Measurements from ENCODE around the gene BLNK. TPM values are rescaled to one million over a fixed set of nuclear protein-coding genes. Genes with fewer than 3 reads are reported as not detected.

Gene BLNK
- total RNA-seq, 1 donor: 0.36 TPM

DNA sequence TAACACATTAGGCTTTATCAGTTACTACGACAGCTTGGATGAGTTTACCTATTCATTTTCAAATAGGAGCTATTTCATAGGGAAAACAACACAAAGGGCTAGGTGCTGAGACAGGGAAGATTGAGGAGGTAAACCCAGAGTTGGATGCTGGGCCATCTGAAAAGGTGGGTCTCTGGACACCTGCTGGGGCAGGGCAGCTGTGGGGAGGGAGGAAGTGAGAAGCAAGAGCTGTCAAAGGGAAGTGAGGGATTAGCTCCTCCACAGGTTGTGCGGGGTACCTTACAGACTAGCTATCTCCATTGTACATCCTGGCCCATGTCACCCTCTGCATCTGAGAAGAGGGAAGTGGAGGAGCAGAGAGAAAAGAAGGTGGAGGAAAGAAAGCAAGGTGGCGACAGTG is 48.9 kb downstream of the BLNK start:
- H3K4me1 ChIP-seq (ENCODE audit: insufficient read depth, low read length): no peaks in the 10 kb centered on the region
- no peaks in the 10 kb centered on the region for H4K20me1 ChIP-seq (ENCODE audit: insufficient read depth, low read length)
- H3K79me2 ChIP-seq (ENCODE audit: insufficient read depth, low read length): no peaks in the 10 kb centered on the region
- H3K27ac ChIP-seq (ENCODE audit: low read depth, low read length): no peak overlapping the region
- H2AFZ ChIP-seq (ENCODE audit: low read length): no peak overlapping the region
- no peaks in the 10 kb centered on the region for H3K9me3 ChIP-seq (ENCODE audit: low read depth, low read length)
- H3K4me2 ChIP-seq (ENCODE audit: insufficient read depth, low read length): no peak overlapping the region
- TF ChIP-seq, protein P1, sequence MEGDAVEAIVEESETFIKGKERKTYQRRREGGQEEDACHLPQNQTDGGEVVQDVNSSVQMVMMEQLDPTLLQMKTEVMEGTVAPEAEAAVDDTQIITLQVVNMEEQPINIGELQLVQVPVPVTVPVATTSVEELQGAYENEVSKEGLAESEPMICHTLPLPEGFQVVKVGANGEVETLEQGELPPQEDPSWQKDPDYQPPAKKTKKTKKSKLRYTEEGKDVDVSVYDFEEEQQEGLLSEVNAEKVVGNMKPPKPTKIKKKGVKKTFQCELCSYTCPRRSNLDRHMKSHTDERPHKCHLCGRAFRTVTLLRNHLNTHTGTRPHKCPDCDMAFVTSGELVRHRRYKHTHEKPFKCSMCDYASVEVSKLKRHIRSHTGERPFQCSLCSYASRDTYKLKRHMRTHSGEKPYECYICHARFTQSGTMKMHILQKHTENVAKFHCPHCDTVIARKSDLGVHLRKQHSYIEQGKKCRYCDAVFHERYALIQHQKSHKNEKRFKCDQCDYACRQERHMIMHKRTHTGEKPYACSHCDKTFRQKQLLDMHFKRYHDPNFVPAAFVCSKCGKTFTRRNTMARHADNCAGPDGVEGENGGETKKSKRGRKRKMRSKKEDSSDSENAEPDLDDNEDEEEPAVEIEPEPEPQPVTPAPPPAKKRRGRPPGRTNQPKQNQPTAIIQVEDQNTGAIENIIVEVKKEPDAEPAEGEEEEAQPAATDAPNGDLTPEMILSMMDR (IDR thresholded peaks at IDR 0.05; ENCODE audit: extremely low read depth, low read depth, low read length): no peak
- no peak overlapping the region for H3K4me3 ChIP-seq (ENCODE audit: insufficient read depth, low read length)
- H3K27me3 ChIP-seq (ENCODE audit: insufficient read depth, low read length): peaks cover 6% of the 10 kb centered on the region
- no peak for DNase-seq (ENCODE audit: insufficient read length, low spot score, missing footprints)
- H3K36me3 ChIP-seq (ENCODE audit: insufficient read depth, low read length): no peaks in the 10 kb centered on the region

DNA sequence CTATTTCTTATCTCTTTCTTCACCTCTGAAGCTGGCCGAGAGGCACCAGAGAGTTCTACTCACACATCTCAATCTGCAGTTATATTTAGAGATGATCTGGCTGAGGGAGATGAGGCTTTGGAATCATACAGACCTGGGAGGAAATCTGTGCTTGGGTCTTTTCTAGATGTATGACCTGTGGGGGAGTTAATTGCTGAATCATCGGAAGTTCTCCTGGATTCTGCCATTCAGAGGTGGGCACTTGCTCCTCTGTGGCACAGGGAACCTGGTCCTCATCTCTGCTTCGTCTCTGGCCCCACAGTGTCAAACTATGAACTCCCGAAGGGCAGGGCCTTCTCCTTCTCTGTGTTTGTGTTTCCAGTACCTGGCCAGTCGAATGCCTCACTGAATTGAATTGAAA is 52.5 kb downstream of the BLNK start:
- no peak for DNase-seq (ENCODE audit: insufficient read length, low spot score, missing footprints)
- no peak overlapping the region for H3K4me2 ChIP-seq (ENCODE audit: insufficient read depth, low read length)
- TF ChIP-seq, protein P1 (IDR thresholded peaks at IDR 0.05; ENCODE audit: extremely low read depth, low read depth, low read length): no peak
- H3K4me1 ChIP-seq (ENCODE audit: insufficient read depth, low read length): no peaks in the 10 kb centered on the region
- H3K27me3 ChIP-seq (ENCODE audit: insufficient read depth, low read length): peaks cover 6% of the 10 kb centered on the region
- no peak overlapping the region for H3K27ac ChIP-seq (ENCODE audit: low read depth, low read length)
- H3K79me2 ChIP-seq (ENCODE audit: insufficient read depth, low read length): no peaks in the 10 kb centered on the region
- no peaks in the 10 kb centered on the region for H3K9me3 ChIP-seq (ENCODE audit: low read depth, low read length)
- no peak overlapping the region for H3K4me3 ChIP-seq (ENCODE audit: insufficient read depth, low read length)
- no peak overlapping the region for H2AFZ ChIP-seq (ENCODE audit: low read length)
- no peaks in the 10 kb centered on the region for H4K20me1 ChIP-seq (ENCODE audit: insufficient read depth, low read length)
- no peaks in the 10 kb centered on the region for H3K36me3 ChIP-seq (ENCODE audit: insufficient read depth, low read length)

DNA sequence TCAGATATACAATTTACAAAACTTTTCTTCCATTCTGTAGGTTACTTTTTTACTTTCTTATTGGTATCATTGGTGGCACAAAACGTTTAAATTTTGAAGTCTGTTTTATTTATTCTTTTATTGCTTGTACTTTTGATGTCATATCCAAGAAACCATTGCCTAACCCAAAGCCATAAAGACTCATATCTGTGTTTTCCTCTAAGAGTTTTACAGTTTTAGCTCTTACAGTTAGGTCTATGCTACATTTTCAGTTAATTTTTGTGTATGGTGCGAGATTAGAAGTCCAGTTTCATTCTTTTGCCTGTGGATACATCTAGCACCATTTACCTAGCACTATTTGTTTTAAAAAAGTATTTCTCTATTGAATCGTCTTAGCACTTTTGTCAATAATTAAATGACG is 53.7 kb downstream of the BLNK start:
- Histone ChIP-seq H3K4me3 (ENCODE audit: insufficient read depth, low read length) (no peak overlapping the region), H3K27me3 (ENCODE audit: insufficient read depth, low read length) (peaks cover 6% of the 10 kb centered on the region), H4K20me1 (ENCODE audit: insufficient read depth, low read length) (no peaks in the 10 kb centered on the region), H3K9me3 (ENCODE audit: low read depth, low read length) (no peaks in the 10 kb centered on the region), H3K4me2 (ENCODE audit: insufficient read depth, low read length) (no peak overlapping the region), H3K27ac (ENCODE audit: low read depth, low read length) (no peak overlapping the region), H3K79me2 (ENCODE audit: insufficient read depth, low read length) (no peaks in the 10 kb centered on the region), H2AFZ (ENCODE audit: low read length) (no peak overlapping the region), H3K36me3 (ENCODE audit: insufficient read depth, low read length) (no peaks in the 10 kb centered on the region), H3K4me1 (ENCODE audit: insufficient read depth, low read length) (no peaks in the 10 kb centered on the region)
- TF ChIP-seq, protein P1 (IDR thresholded peaks at IDR 0.05; ENCODE audit: extremely low read depth, low read depth, low read length): no peak
- DNase-seq (ENCODE audit: insufficient read length, low spot score, missing footprints): no peak

DNA sequence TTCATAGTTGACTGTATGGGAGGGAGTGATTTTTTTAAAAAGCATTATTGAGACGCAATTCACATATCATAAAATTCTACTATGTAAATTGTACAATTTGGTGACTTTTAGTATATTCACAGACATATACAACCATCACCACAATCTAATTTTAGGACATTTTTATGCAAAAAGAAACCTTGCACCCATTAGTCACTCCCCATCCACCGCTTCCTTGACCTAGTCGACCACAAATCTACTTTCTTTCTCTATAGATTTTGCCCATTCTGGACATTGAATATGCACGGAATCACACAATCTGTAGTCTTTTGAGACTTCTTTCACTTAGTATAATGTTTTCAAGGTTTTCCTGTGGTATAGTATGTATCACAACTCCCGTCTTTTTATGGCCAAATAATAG is 54.6 kb downstream of the BLNK start:
- no peaks in the 10 kb centered on the region for H3K9me3 ChIP-seq (ENCODE audit: low read depth, low read length)
- no peaks in the 10 kb centered on the region for H4K20me1 ChIP-seq (ENCODE audit: insufficient read depth, low read length)
- H3K27me3 ChIP-seq (ENCODE audit: insufficient read depth, low read length): no peaks in the 10 kb centered on the region

More for the DNA sequence above, 54.6 kb downstream of the BLNK start:
- Histone ChIP-seq H3K36me3 (ENCODE audit: insufficient read depth, low read length) (no peaks in the 10 kb centered on the region), H3K4me3 (ENCODE audit: insufficient read depth, low read length) (no peak overlapping the region), H2AFZ (ENCODE audit: low read length) (no peak overlapping the region), H3K27ac (ENCODE audit: low read depth, low read length) (no peak overlapping the region), H3K4me1 (ENCODE audit: insufficient read depth, low read length) (no peaks in the 10 kb centered on the region), H3K79me2 (ENCODE audit: insufficient read depth, low read length) (no peaks in the 10 kb centered on the region), H3K4me2 (ENCODE audit: insufficient read depth, low read length) (no peak overlapping the region)
- TF ChIP-seq, protein P1 (IDR thresholded peaks at IDR 0.05; ENCODE audit: extremely low read depth, low read depth, low read length): no peak
- no peak for DNase-seq (ENCODE audit: insufficient read length, low spot score, missing footprints)

Measured in osteoblast (primary cell).